T-cell (primary cell): Measurements from ENCODE around the gene IL15RA. TPM values are rescaled to one million over a fixed set of nuclear protein-coding genes. Genes with fewer than 3 reads are reported as not detected.
"Not testable (repeated sequence)": the region's sequence is repeated elsewhere in the genome, so short reads cannot be mapped to it uniquely, and the experiment has no call there.

Experiments
- ATAC-seq, 4 experiments: fragments of 200-7000 bp in 3 of 4; fragments of 150-1000 bp in 1 of 4; cut with Tn5 transposase; replicated peaks in 1 of 4; 1 replicate in 3 of 4; 2 replicates in 1 of 4; pipeline ENCODE4 v1.10.0; 2021; ENCODE audit warnings: moderate library complexity in 3 of 4, mild to moderate bottlenecking in 2 of 4, moderate number of reproducible peaks in 1 of 4
- CTCF ChIA-PET, 2 donors: fragments of 300-600 bp; sonication (Branson Sonifier 250); formaldehyde crosslinking; loops; one replicate each; lab custom pipeline; 2022; ENCODE audit warnings: antibody characterized with exemption in 2 of 2; lab: Charles Lee
- POLR2A ChIA-PET, 2 donors: fragments of 300-600 bp; sonication (Branson Sonifier 250); formaldehyde crosslinking; loops; one replicate each; lab custom pipeline; 2022; ENCODE audit warnings: antibody characterized with exemption in 2 of 2; lab: Charles Lee
- DNase-seq, 35 experiments: peaks; one replicate each; pipeline versions ENCODE4 v3.0.0 to v3.0.0-alpha.2; 2013 to 2023
- H3K27ac ChIP-seq: one replicate; pipeline ENCODE4 v1.5.1; 2013; ENCODE audit warnings: low read length
- H3K27me3 ChIP-seq, 2 experiments: replicated peaks in 1 of 2; 1 replicate in 1 of 2; 2 replicates in 1 of 2; pipeline versions ENCODE4 v1.6.1 to v1.7.0; 2013; ENCODE audit warnings: low read length in 1 of 2, mixed read lengths in 1 of 2; ENCODE audit not compliant: control insufficient read depth in 2 of 2, insufficient read depth in 2 of 2; ENCODE audit errors: extremely low read depth in 1 of 2
- H3K36me3 ChIP-seq, 2 donors: 1 replicate in 1 of 2; 2 replicates in 1 of 2; pipeline versions ENCODE4 v1.6.1 to v1.7.0; 2013; ENCODE audit warnings: low read length in 1 of 2; ENCODE audit not compliant: control insufficient read depth in 2 of 2, insufficient read depth in 1 of 2; ENCODE audit errors: extremely low read depth in 1 of 2
- H3K4me1 ChIP-seq, 2 experiments: 1 replicate in 1 of 2; 2 replicates in 1 of 2; pipeline versions ENCODE4 v1.6.1 to v1.7.0; 2013; ENCODE audit warnings: low read length in 2 of 2, mixed read lengths in 1 of 2; ENCODE audit not compliant: insufficient read depth in 2 of 2, control insufficient read depth in 1 of 2; ENCODE audit errors: extremely low read depth in 1 of 2
- H3K4me3 ChIP-seq, 2 donors: 1 replicate in 1 of 2; 2 replicates in 1 of 2; pipeline versions ENCODE4 v1.5.1 to v1.7.0; 2013; ENCODE audit warnings: mild to moderate bottlenecking in 2 of 2, low read length in 1 of 2, moderate library complexity in 1 of 2; ENCODE audit not compliant: control insufficient read depth in 1 of 2; ENCODE audit errors: extremely low read depth in 1 of 2
- H3K9me3 ChIP-seq: 2 replicates; pipeline ENCODE4 v1.7.0; 2013
- H3K27ac Mint-ChIP-seq, 2 donors: one replicate each; pipeline ENCODE4 v1.8.0; 2020 to 2021; ENCODE audit warnings: mild to moderate bottlenecking in 2 of 2, mixed read lengths in 2 of 2
- H3K27me3 Mint-ChIP-seq, 2 donors: one replicate each; pipeline ENCODE4 v1.8.0; 2021 to 2022; ENCODE audit warnings: mixed read lengths in 2 of 2
- H3K36me3 Mint-ChIP-seq: one replicate; pipeline ENCODE4 v1.8.0; 2021; ENCODE audit warnings: mixed read lengths
- H3K4me1 Mint-ChIP-seq, 3 donors: one replicate each; pipeline ENCODE4 v1.8.0; 2020 to 2022; ENCODE audit warnings: mixed read lengths in 3 of 3, mild to moderate bottlenecking in 1 of 3
- H3K4me3 Mint-ChIP-seq, 3 donors: one replicate each; pipeline ENCODE4 v1.8.0; 2020 to 2022; ENCODE audit warnings: mild to moderate bottlenecking in 3 of 3, mixed read lengths in 3 of 3, moderate library complexity in 3 of 3
- H3K9me3 Mint-ChIP-seq, 3 donors: one replicate each; pipeline ENCODE4 v1.8.0; 2020 to 2022; ENCODE audit warnings: mixed read lengths in 3 of 3
- WGBS: methylation state at CpG from one replicate; pipeline ENCODE4 v1.1.5; 2013; ENCODE audit warnings: missing lambda C conversion rate; ENCODE audit not compliant: insufficient coverage; 5-methylcytosine and 5-hydroxymethylcytosine counted together
- total RNA-seq, 35 experiments: library from RNA in 6 of 35; stranded (reverse) in 6 of 35; fragments of 120-200 nt in 1 of 35; gene quantifications; one replicate each; pipeline versions ENCODE4 v1.2.1 to v1.2.4 and lab custom pipeline; 2013 to 2026

IL15RA gene
- total RNA-seq, 5 donors from 2014 or later (not counting 1 experiment from before 2014, with no cell fraction given): 10.1 to 18.2 (median 10.8) TPM

DNA sequence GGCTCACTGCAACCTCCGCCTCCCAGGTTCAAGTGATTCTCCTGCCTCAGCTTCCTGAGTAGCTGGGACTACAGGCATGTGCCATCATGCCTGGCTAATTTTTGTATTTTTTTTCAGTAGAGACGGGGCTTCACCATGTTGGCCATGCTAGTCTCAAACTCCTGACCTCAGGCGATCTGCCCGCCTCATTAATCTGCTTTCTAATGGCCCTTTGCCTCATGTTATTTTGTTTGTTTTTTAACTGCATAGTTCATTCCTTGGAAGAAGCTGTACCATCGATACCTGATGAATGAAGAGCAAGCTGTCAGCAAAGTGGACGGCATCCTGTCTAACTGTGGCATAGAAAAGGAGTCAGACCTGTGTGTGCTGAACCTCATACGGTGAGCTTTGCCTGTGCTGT lies 68.7 kb downstream of the IL15RA start:
- H3K4me3 ChIP-seq, POLR2A ChIA-PET, H3K27me3 Mint-ChIP-seq, H3K27me3 ChIP-seq, ATAC-seq, H3K4me1 ChIP-seq, H3K4me3 Mint-ChIP-seq, H3K9me3 ChIP-seq, DNase-seq, H3K9me3 Mint-ChIP-seq, H3K27ac ChIP-seq, H3K27ac Mint-ChIP-seq: not testable (repeated sequence)
- Mint-ChIP-seq H3K4me1 (peaks cover 20 to 24% (median 22%) of the 10 kb centered on the region in 3 donors), H3K36me3 (peaks cover 60% of the 10 kb centered on the region)
- peaks cover 28 to 59% of the 10 kb centered on the region in 2 donors for H3K36me3 ChIP-seq
- CTCF ChIA-PET: interaction anchor here in 1 of 2 donors (0.6 kb wide), 1 partner anchor 77 kb away, joined by 4 read pairs; no protein-coding TSS in a partner anchor
- WGBS: 91% methylated on average over 6 of the region's 7 CpGs

DNA sequence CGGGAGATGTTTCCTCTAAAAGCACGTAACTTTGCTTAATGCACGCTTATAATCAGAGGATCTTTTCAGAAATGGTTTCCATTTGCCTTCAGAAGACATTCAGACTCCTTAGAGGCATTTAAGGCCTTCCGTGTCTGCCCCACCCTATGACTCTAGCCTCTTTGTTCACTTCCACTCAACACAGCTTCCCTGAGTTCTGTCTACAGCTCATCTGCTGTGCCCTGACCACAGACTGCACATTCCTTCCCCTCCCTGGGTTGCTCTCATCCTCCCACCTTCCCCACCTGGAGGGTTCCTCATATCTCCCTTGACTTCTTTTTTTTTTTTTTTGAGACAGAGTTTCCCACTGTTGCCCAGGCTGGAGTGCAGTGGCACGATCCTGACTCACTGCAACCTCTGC lies 70.7 kb downstream of the IL15RA start:
- no peak overlapping the region for H3K27ac ChIP-seq
- no peaks in the 10 kb centered on the region for H3K27me3 ChIP-seq
- CTCF ChIA-PET: no interaction called here
- H3K4me3 Mint-ChIP-seq: no peak overlapping the region
- no peaks in the 10 kb centered on the region for H3K9me3 ChIP-seq
- no peaks in the 10 kb centered on the region for H3K27me3 Mint-ChIP-seq
- POLR2A ChIA-PET: no interaction called here
- no peak overlapping the region for H3K4me3 ChIP-seq
- H3K4me1 ChIP-seq: no peaks in the 10 kb centered on the region
- peaks cover 50% of the 10 kb centered on the region for H3K36me3 Mint-ChIP-seq
- H3K9me3 Mint-ChIP-seq: no peaks in the 10 kb centered on the region
- ATAC-seq (no peak), DNase-seq (no peak)
- WGBS: 85% methylated on average over 4 of the region's 5 CpGs
- H3K36me3 ChIP-seq: peaks cover 27 to 44% of the 10 kb centered on the region in 2 donors
- peaks cover 20 to 30% (median 27%) of the 10 kb centered on the region in 3 donors for H3K4me1 Mint-ChIP-seq
- H3K27ac Mint-ChIP-seq: no peak overlapping the region

DNA sequence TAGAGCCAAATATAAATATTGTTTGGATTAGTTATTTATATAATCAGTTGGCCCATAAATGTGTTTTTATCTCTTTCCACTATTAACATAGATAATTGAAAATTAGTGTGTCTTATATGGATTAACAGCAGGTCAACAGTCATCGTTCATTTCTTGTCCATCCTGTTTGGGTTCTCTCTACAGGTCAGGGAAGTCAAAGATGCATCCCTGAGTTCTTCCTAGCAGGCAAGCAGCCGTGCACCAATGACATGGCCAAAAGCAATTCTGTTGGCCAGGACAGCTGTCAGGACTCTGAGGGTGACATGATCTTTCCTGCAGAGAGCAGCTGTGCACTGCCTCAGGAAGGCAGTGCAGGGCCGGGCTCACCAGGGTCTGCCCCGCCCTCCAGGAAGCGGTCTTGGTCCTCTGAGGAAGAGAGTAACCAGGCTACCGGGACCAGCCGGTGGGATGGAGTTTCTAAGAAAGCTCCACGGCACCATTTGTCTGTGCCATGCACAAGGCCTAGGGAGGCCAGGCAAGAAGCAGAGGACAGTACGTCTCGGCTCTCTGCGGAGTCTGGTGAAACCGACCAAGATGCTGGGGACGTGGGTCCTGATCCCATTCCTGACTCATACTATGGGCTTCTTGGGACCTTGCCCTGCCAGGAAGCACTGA lies 71.4 kb downstream of the IL15RA start:
- Mint-ChIP-seq H3K27me3 (no peaks in the 10 kb centered on the region), H3K4me3 (no peak overlapping the region), H3K9me3 (no peaks in the 10 kb centered on the region), H3K4me1 (peaks cover 20 to 30% (median 27%) of the 10 kb centered on the region in 3 donors), H3K36me3 (peaks cover 45% of the 10 kb centered on the region), H3K27ac (no peak overlapping the region)
- Histone ChIP-seq H3K36me3 (peaks cover 21 to 38% of the 10 kb centered on the region in 2 donors), H3K27ac (no peak overlapping the region), H3K4me3 (no peak overlapping the region), H3K27me3 (no peaks in the 10 kb centered on the region), H3K9me3 (no peaks in the 10 kb centered on the region), H3K4me1 (no peaks in the 10 kb centered on the region)
- ChIA-PET POLR2A (no interaction called here), CTCF (no interaction called here)
- no peak for DNase-seq
- no peak for ATAC-seq
- 87% methylated on average over 13 of the region's 13 CpGs for WGBS

DNA sequence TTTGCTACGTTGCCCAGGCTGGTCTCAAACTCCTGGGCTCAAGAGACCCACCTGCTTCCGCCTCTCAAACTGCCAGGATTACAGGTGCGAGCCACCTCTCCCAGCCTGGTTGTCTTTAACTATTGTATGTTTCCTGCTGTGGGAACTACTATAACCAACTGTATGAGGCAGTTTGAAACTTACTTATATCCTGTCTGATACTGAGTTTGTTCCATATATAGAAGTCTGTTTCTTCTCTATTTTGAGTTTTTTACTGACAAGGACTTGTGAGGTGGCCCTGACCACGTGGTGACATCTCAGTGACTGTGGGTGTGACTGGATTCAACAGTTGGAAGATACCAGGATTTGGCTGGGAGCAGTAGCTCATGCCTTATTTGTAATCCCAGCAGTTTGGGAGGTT lies 73.1 kb downstream of the IL15RA start:
- H3K4me1 Mint-ChIP-seq: peaks cover 24 to 34% (median 33%) of the 10 kb centered on the region in 3 donors
- no peak overlapping the region for H3K4me3 ChIP-seq
- ChIA-PET POLR2A (no interaction called here), CTCF (no interaction called here)
- no peaks in the 10 kb centered on the region for H3K27me3 ChIP-seq
- H3K9me3 Mint-ChIP-seq: no peaks in the 10 kb centered on the region
- no peak overlapping the region for H3K4me3 Mint-ChIP-seq
- no peaks in the 10 kb centered on the region for H3K9me3 ChIP-seq
- H3K27me3 Mint-ChIP-seq: no peaks in the 10 kb centered on the region
- H3K27ac ChIP-seq: no peak overlapping the region
- peaks cover 40% of the 10 kb centered on the region for H3K36me3 Mint-ChIP-seq
- no peak for DNase-seq
- no peak overlapping the region for H3K27ac Mint-ChIP-seq
- H3K4me1 ChIP-seq: no peaks in the 10 kb centered on the region
- no CpG with 5 or more reads among the region's 4 CpGs for WGBS
- no peak for ATAC-seq
- peaks cover 12 to 21% of the 10 kb centered on the region in 2 donors for H3K36me3 ChIP-seq

DNA sequence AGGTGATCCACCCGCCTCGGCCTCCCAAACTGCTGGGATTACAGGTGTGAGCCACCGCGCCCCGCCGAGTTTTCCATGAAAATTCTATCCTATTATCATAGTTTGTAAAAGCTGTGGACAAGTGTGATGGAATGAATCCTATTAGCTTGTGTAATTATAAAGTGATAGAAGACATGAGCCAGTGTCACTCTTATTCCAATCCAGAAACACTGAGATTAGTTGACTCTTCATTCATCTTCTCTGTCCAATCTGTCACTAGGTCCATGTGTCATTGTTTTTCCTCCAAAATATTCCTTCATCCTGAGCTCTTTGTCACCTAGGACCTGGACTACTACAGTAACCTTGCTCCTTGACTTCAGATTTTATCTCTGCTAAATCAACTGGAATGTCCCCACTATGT lies 73.8 kb downstream of the IL15RA start:
- no peak overlapping the region for H3K4me3 Mint-ChIP-seq
- POLR2A ChIA-PET: interaction anchor here in 1 of 2 donors (0.7 kb wide), 1 partner anchor 1110 kb away, joined by 6 read pairs; no protein-coding TSS in a partner anchor
- CTCF ChIA-PET: interaction anchor here in 1 of 2 donors (0.7 kb wide), 1 partner anchor 434 kb away, joined by 4 read pairs; no protein-coding TSS in a partner anchor
- ATAC-seq: no peak
- peaks cover 26 to 36% (median 36%) of the 10 kb centered on the region in 3 donors for H3K4me1 Mint-ChIP-seq
- no peaks in the 10 kb centered on the region for H3K9me3 Mint-ChIP-seq
- WGBS: no CpG with 5 or more reads among the region's 6 CpGs
- no peak overlapping the region for H3K27ac Mint-ChIP-seq
- H3K36me3 Mint-ChIP-seq: peaks cover 37% of the 10 kb centered on the region
- H3K9me3 ChIP-seq: no peaks in the 10 kb centered on the region
- no peak for DNase-seq
- H3K27ac ChIP-seq: no peak overlapping the region
- no peaks in the 10 kb centered on the region for H3K4me1 ChIP-seq
- H3K27me3 ChIP-seq: no peaks in the 10 kb centered on the region
- no peak overlapping the region for H3K4me3 ChIP-seq
- H3K27me3 Mint-ChIP-seq: no peaks in the 10 kb centered on the region
- peaks cover 12 to 14% of the 10 kb centered on the region in 2 donors for H3K36me3 ChIP-seq

DNA sequence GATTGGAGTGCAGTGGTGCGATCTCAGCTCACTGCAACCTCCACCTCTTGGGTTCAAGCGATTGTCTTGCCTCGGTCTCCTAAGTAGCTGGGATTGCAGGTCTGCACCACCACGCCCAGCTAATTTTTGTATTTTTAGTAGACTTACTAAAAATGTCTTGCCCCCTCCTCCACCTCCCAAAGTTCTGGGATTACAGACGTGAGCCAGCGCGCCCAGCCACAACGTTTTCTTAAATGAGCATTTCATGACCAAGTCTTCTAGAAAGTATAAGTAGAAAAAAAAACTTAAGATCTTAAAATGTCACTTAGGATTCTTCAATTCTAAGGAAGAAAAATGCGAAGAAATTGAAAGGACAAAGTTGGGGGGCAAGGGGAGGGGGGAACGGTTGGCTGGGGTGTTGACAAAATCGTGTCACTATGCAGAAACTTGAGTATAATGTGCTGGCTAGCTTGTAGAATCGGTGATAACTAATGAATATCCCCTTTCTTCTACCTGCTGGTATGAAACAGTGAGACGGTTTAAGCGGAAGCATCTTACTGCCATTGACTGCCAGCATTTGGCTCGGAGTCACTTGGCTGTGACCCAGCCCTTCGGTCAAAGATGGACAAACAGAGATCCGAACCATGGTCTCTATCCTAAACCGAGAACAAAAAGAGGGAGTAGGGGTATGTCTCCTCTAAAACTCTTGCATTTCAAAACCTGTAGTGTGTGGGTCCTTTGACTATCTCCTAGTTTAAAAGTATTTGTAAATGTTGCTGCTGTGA lies 74.7 kb downstream of the IL15RA start:
- Mint-ChIP-seq H3K4me3 (no peak overlapping the region), H3K36me3 (peaks cover 35% of the 10 kb centered on the region), H3K4me1 (peaks cover 24 to 34% (median 34%) of the 10 kb centered on the region in 3 donors), H3K9me3 (peaks cover 0 to 3% (median 2%) of the 10 kb centered on the region in 3 donors), H3K27ac (no peak overlapping the region), H3K27me3 (no peaks in the 10 kb centered on the region)
- no peak for ATAC-seq
- peaks cover 12 to 14% of the 10 kb centered on the region in 2 donors for H3K36me3 ChIP-seq
- no peaks in the 10 kb centered on the region for H3K27me3 ChIP-seq
- POLR2A ChIA-PET: interaction anchor here in 1 of 2 donors (0.6 kb wide), 1 partner anchor 43 kb away, joined by 4 read pairs; no protein-coding TSS in a partner anchor
- H3K4me1 ChIP-seq: no peaks in the 10 kb centered on the region
- CTCF ChIA-PET: interaction anchor here in 1 of 2 donors (0.6 to 0.7 kb wide), 2 partner anchors 83 to 435 kb away, joined by 3 to 4 read pairs; no protein-coding TSS in a partner anchor
- H3K27ac ChIP-seq: no peak overlapping the region
- no peak for DNase-seq
- 100% methylated on average over 3 of the region's 18 CpGs for WGBS
- no peaks in the 10 kb centered on the region for H3K9me3 ChIP-seq
- H3K4me3 ChIP-seq: no peak overlapping the region
